Kidney glomerular epithelial cell (primary cell): ENCODE measurements around the gene MMP17.

Experiments
- DNase-seq: peaks from one replicate; lab custom pipeline; 2025; lab: John Stamatoyannopoulos, UW

Gene MMP17

DNA sequence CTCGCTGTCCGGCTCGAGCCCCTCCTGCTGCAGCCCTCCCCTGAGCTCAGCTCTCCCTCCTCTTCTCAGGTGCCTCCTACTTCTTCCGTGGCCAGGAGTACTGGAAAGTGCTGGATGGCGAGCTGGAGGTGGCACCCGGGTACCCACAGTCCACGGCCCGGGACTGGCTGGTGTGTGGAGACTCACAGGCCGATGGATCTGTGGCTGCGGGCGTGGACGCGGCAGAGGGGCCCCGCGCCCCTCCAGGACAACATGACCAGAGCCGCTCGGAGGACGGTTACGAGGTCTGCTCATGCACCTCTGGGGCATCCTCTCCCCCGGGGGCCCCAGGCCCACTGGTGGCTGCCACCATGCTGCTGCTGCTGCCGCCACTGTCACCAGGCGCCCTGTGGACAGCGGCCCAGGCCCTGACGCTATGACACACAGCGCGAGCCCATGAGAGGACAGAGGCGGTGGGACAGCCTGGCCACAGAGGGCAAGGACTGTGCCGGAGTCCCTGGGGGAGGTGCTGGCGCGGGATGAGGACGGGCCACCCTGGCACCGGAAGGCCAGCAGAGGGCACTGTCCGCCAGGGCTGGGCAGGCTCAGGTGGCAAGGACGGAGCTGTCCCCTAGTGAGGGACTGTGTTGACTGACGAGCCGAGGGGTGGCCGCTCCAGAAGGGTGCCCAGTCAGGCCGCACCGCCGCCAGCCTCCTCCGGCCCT, 22.8 kb downstream of the MMP17 start:
- DNase-seq, result no peak

DNA sequence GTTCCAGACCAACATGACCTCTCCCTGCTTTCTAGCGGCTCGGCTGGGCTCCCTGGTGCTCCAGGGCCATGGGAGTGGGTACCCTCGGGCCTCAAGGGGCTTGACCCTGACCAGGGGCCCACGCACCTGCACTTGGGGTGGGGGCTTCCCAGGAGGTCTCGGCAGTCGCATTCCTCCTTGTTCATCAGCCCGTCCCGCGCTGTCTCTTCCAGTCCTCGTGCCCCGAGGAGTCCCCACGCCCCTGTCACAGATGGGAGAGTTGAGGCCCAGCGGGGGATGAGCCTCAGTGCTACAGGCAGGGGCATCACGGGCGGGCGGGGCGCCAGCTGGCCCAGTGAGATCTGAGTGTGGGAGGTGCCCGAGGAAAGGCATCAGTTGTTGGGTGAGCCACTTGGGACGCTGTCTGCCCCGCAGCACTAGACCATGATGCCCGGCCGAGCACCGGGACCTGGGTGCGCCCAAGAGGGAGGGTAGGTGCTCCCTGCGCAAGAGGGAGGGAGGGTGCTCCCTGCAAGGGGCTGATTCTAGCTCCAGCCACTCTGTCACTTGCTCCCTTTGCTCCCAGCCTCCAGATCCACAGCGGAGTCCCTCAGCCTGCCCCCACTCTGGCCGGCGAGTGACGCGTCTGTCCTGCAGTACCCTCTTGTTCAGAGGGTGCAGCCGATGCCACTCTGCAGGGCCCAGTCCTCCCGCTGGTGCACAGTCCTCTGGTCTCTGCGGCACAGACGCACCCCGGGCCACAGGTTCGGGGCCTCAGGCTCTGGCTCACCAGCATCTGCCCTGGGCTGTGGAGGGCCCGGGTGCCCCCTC, 23.8 kb downstream of the MMP17 start:
- DNase-seq, result no peak

DNA sequence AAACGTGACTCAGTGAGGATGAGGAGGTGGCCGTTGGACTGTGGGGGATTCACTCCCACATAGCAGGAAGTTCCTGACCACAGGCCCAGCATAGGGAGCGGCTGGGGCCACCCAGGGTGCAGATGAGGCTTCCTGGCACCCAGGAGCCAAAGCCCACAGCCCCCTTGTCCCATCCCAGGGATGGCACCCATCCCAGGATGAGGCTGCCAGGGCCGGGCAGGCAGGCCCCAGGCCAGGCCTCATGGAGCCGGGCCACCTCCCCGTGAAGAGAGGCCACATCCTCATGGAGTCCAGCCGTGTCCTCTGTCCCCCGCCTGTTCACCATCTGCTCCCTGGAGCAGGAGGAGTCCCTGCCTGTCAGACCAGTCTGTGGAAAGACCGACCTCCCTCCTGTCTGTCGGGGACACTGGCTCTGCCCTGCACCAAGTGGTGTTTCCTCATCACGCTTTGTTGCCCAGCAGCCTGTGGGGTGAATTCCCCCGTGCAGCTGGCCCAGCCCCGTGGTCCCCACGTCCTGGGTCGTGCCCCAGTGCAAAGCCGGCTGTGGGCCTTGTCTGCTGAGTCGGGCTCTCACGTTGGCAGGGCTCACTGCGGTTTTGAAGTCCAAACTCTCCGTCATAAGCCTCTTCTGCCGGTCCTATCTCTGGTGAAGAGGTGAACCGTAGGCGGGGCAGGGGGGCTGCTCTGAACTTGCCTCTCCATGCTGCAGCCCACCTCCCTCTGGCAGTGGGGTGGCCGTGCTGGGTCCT, 24.5 kb downstream of the MMP17 start:
- no peak for DNase-seq

DNA sequence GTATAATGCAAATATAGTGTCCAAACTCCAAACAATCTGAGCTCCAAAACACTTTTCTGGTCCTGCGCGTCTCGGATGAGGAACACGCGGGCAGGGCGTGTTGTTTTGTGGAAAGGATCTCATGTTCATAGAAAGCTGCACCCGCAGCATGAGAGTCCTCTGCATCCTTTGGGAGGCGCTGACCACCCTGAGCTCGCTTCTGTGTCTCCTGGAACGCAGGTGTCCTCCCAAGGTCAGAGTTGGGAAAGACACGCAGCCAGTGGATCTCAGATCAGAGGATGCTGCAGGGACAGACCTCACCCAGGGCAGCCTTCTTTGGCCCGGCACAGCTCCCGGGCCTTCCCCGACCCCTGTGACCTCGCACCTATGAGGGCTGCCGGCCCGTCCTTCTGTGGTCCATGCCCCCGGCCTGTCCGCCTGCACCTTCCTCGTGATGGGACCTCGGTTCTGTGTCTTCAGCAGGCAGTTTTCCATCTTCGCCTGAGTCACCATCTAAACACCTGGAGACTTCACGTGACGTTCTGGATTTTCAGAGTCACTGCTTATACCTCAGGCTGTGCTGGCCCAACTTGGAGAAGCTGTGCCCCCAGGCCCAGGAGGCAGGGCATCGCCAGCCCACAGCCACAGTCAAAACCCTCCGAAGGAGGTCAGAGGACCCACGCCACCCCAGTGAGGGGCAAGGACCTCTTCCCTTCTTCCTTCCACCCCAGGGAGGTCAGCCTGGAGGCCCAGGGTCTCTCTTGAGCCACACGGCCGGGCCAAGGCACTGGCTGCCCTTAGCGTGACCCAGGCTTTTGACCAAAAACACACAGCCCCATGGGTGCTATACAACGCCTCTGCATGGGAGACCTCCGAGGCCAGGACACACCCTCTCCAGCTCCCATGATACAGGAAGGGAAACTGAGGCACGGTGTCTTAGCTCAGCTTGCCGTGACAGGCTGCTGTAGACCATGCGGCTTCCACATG, 25.9 kb downstream of the MMP17 start:
- DNase-seq, result no peak

DNA sequence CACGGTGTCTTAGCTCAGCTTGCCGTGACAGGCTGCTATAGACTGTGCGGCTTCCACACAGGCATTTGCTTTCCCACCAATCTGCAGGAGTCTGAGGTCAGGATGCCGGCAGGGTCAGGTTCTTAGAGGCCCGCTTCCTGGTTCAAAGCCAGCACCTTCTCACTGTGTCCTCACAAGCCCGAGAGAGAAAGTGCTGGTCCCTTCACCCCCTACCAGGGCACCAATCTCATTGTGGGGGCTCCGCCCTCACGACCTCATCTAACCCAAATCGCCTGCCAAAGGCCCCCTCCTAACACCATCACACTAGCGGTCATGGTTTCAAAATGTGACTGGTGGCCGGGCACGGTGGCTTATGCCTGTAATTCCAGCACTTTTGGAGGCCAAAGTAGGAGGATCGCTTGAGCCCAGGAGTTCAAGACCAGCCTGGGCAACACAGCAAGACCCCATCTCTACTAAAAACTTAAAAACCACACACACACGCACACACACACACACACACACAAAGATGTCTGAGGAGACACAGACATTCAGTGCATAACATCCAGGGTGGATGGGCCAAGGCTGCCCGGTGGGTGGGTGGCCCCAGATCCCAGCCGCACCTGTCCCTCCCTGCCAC, 26.8 kb downstream of the MMP17 start:
- no peak for DNase-seq

DNA sequence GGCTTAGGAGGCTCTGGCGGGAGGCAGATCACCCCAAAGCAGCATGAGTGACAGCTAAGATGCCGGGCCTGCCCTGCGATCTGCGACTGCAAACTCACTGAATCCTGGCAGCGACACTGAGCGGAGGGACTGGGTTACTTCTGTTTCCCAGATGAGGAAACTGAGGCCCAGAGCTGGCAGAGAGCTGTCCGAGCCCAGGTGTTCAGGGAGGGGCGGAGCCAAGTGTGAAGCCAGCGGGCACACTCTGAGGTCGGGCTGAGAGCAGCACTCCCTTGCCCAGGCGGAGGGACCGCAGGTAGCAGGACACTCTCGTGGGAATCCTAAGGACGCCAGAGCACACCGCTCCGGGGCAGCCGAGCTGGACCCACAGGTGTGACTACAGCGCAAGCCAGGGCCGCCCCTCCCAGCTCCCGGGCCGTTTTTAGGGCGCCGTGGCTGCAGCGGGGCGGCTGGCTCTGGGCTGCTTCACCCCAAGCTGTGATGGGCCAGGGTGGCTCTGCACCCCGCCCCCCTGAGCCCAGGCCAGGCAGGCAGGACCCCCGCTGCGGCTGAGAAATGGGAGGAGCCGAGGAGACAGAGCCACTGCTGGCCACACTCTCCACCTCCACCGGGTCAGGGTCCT, 27.4 kb downstream of the MMP17 start:
- no peak for DNase-seq

DNA sequence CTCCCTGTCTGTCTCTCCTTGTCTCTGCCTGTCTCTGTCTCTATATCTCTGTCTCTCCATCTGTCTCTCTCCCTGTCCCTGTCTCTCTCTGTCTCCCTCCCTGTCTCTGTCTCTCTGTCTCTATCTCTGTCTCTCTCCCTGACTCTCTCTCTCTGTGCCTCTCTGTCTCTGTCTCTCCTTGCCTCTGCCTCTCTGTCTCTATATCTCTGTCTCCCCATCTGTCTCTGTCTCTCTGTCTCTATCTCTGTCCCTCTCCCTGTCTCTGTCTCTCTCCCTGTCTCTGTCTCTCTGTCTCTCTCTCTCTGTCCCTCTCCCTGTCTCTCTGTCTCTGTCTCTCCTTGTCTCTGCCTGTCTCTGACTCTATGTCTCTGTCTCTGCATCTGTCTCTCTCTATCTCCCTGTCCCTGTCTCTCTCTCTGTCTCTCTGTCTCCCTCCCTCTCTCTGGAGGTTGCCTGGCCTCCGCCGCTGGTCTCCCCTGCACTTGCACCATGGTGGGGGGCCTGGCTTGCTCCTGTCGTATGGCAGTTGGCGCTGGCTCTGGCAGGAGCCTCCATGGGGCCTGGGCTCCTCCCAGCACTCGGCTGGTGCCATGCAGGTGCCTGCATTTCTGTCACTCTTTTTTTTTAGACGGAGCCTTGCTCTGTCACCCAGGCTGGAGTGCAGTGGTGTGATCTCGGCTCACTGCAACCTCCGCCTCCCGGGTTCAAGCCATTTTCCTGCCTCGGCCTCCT, 28.3 kb downstream of the MMP17 start:
- DNase-seq, result no peak

DNA sequence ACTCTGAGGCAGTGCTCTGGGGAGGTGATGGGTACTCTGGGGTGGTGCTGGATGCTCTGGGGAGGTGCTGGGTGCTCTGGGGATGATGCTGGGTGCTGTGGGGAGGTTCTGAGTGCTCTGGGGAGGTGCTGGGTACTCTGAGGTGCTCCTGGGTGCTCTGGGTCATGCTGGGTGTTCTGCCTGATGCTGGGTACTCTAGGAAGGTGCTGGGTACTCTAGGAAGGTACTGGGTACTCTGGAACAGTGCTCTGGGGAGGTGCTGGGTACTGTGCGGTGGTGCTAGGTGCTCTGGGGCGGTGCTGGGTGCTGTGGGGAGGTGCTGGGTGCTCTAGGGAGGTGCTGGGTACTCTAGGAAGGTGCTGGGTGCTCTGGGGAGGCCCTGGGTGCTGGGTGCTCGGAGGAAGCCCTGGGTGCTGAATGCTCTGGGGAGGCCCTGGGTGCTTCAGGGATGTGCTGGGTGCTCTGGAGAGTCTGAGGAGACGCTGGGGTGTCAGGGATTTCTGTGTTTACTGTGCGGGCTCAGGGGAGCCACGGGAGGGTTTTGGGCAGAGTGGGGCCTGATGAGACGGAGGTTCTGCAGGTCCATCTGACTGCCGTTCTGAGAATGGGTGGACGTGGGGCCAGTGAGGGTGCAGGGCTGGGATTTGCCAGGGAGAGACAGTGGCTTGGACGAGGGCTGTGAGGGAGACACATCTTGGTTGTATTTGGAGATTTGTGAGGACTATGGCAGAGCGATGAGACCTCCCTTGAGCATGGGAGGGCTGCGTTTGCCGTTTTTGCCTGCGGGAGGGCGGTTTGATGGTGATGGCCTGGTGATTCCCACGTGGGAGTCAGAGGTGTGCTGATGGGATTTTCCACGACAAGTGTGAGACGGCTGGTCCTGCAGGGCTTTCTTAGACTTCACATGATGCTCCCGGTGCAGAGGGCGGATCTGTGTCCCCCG, 30.0 kb downstream of the MMP17 start:
- DNase-seq, result no peak

DNA sequence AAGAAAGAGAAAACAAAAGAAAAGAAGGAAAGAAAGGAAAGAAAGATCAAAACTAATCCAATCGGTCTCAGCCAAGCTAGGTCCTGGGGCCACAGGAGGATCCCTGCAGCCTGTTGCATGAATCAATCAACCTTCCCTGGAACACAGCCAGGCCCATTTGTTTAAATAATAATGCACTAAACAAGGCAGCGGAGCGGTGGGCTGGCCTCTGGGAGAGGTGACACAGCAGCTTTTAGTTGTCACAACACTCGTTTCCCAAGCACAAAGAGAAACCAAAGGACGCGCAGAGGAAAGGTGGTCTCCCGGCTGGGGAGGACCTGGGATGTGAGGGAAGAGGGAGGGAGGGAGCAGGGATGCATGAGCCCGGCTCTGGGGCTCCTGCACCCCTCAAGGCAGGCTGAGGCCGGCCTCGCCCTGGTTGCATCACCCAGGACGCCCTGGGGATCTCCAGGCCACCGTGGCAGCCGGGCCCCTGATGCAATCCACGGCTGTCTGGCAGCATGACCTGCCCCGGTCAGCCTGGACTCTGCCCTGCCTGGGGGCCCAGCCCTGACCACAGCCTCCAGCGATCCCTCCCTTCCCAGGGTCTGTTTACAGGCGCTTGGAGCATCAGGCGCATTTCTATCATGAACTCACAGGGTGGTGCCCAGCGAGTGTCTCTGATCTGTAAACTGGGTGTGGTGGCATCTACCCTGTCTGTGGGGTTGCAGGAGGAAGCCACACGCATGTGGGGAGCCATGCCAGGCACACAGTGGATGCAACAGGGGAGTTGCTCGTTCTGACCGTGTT, 32.5 kb downstream of the MMP17 start:
- no peak for DNase-seq

DNA sequence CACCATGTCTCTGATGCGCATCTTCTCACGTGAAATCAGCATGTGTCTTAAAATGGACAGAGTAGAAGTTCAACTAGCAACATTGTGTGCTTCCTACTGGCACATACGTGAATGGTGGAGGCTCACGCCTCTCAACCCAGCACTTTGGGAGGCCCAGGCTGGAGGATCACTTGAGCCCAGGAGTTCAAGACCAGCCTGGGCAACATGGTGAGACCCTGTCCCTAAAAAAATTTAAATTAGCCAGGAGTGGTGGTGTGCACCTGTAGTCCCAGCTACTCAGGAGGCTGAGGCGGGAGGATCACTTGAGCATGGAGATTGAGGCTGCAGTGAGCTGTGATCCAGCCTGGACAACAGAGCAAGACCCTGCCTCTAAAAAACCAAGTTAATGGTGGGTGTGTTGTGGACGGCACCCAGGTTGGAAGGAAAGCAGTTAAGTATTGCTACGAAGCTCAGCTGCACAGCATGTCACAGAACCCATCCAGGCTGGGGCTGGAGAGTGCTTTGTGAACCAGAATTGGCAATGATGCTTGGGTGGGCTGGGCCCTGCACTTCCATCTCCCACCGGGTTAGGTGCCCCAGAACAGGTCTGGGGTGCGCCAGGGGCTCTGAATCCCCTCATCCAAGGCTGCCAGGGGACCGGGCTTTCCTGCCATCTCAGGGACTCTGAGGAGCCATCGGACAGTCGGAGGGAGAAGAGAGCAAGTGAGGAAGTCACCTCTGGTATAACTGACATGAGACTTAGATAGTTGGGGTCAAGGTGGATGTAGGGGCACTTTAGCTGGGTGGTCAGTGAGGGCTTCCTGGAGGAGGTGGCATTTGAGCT, 33.3 kb downstream of the MMP17 start:
- DNase-seq, result no peak

DNA sequence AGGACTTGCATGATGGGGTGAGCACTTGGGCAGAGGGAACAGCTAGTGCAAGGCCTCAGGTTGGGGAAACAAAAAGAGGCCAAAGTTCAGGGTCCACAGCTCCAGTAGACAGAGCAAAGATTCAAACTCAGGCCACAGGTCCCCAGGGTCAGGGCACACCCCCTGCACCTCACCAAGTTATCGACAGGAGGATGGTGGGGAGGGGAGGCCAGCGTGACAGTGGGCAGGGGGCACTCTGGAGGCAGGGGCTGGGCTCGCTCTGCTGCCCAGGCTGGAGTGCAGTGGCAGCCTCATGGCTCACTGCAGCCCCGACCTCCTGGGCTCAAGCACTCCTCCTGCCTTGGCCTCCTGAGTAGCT, 33.9 kb downstream of the MMP17 start:
- no peak for DNase-seq

DNA sequence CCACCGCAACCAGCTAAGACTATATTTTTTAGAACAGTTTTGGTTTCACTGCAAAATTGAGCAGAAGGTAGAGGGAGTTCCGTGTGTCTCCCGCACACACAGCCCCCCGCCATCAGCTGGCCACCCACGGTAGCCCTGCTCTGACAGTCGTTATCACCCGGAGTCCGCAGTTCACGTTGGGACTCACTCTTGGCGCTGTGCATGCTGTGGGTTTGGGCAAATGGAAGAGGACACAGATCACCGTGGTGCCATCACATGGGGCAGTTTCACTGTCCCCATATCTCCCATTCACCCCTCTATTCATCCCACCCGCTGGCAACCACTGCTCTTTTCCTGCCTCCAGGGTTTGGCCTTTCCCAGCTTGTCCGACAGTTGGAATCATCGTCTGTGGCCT, 34.4 kb downstream of the MMP17 start:
- no peak for DNase-seq

DNA sequence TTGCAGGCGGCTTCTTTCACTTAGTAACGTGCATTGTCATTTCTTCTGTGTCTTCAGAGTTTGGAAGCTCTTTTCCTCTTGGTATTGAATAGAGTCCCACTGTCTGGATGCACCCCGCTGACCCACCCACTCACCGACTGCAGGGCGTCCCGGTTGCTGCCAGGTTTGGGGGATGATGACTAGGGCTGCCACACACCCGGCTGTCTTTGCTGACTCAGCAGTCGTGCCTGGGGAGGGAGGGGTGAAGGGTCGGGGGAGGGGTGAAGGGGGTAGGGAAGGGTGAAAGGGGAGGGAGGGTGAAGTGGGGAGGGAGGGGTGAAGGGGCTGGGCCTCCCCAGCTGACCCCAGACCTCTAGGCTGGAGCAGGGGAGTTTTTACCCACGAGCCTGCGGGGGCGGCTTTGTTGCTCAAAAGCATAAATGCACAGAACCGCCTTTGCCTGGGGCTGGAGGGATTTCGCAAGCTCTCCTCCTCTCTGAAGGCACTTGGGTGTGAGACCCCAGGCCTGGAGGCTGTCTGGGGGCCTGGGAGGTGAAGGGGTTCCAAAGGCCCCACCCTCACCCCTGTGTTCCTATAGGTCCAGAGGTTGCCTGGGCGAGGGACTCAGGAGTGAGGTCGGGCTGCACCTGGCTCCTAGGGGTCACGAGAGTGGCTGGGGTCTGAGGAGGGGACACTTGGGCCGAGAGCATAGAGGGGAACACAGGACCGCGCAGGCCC, 35.0 kb downstream of the MMP17 start:
- no peak for DNase-seq

DNA sequence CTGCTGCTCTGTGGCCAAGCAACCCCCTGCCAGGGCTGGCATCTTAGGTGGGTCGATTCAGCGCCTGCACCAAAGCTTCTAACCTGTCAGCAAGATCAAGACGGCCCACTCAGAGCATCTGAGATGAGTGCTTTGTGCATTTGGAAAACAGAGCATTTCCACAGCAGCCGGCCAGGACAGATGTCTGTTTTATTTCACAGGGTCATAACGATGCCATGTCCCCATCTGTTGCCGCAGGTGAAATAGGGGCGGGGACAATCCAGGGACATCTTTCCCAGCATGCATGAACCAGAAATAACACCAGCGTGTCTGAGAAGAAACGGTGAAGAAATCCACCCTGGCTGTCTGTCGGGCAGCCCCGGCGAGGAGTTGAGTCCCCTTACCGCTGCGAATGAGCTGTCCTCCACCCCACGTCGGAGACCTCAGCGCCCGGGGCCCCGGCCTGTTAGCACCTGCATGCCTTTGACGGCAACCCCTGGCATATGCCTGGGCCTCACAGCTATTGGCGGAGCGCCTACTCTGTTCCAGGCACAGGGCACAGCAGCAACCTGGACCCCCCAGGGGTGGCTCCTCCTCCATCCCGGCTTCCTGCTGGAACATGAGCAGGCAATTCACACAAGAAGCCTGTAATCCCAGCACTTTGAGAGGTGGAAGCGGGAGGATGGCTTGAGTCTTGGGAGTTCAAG, 35.7 kb downstream of the MMP17 start:
- DNase-seq, result no peak

DNA sequence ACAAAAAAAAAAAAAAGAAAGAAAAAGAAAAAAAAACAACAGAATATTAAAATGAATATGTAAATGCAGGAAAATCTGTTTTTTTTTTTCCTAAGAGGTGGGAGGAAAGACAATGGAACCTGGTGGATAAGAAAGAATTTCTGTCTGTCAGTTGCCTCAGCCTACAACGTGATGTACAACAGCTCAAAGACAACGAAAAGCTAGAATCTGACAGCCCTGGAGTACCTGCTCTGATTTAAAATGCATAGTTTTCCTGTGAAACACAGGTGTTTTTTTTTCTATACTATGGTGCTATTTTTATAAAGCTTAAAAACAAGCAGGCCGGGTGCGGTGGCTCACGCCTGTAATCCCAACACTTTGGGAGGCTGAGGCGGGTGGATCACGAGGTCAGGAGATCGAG, 36.3 kb downstream of the MMP17 start:
- DNase-seq, result no peak
